Bronchial epithelial cell (primary cell): ENCODE data around the gene DOCK1. TPM values are rescaled to one million over a fixed set of nuclear protein-coding genes. Genes with fewer than 3 reads are reported as not detected.

Source experiments
- DNase-seq: peaks from one replicate; pipeline ENCODE4 v3.0.0-alpha.2; 2010; ENCODE audit warnings: low read depth
- FAIRE-seq: peaks from 2 replicates; lab custom pipeline; 2011; peaks lifted over from hg19 to GRCh38; lab: Jason Lieb, UNC
- H3K27me3 ChIP-seq: 2 replicates; pipeline ENCODE4 v1.5.1; 2011; ENCODE audit warnings: low read length; ENCODE audit not compliant: control insufficient read depth, insufficient read depth
- H3K36me3 ChIP-seq: 2 replicates; pipeline ENCODE4 v1.5.1; 2011; ENCODE audit warnings: low read length; ENCODE audit not compliant: control insufficient read depth, insufficient read depth
- H3K4me3 ChIP-seq: 2 replicates; pipeline ENCODE4 v1.5.1; 2011; ENCODE audit warnings: mild to moderate bottlenecking, low read depth, low read length, control low read depth
- CTCF ChIP-seq: IDR thresholded peaks from 2 replicates; pipeline ENCODE4 v1.5.1; 2011; ENCODE audit warnings: mild to moderate bottlenecking, moderate library complexity, low read length, control low read depth, inconsistent platforms; ENCODE audit not compliant: insufficient read depth, severe bottlenecking
- total RNA-seq: library from RNA; depleted of rRNA; stranded (reverse); fragments of >200 nt; gene quantifications from 2 replicates; pipeline ENCODE4 v1.2.1, GENCODE V29; 2014

The DOCK1 gene
- total RNA-seq, 1 donor from 2014 or later, result 173 TPM

GRCh38 chr10:127013691-127014473, 108.7 kb downstream of the DOCK1 start:
- H3K36me3 ChIP-seq, result peaks cover 12% of the 10 kb centered on the region

GRCh38 chr10:127014671-127015070, 109.4 kb downstream of the DOCK1 start:
- H3K4me3 ChIP-seq, result no peak overlapping the region
- DNase-seq, result no peak
- no peak for TF ChIP-seq CTCF
- peaks cover 12% of the 10 kb centered on the region for H3K36me3 ChIP-seq
- no peaks in the 10 kb centered on the region for H3K27me3 ChIP-seq
- FAIRE-seq, result no peak

More at GRCh38 chr10:127013691-127014473, 108.7 kb downstream of the DOCK1 start:
- no peaks in the 10 kb centered on the region for H3K27me3 ChIP-seq
- TF ChIP-seq CTCF, result no peak
- FAIRE-seq (no peak), DNase-seq (peak; percentile 31)
- H3K4me3 ChIP-seq, result no peak overlapping the region

GRCh38 chr10:127015373-127015772, 110.1 kb downstream of the DOCK1 start:
- no peak for DNase-seq

GRCh38 chr10:127016331-127016730, 111.1 kb downstream of the DOCK1 start:
- peaks cover 10% of the 10 kb centered on the region for H3K36me3 ChIP-seq
- no peak for TF ChIP-seq CTCF
- DNase-seq (no peak), FAIRE-seq (no peak)
- no peaks in the 10 kb centered on the region for H3K27me3 ChIP-seq
- no peak overlapping the region for H3K4me3 ChIP-seq

More at GRCh38 chr10:127015373-127015772, 110.1 kb downstream of the DOCK1 start:
- Histone ChIP-seq H3K36me3 (peaks cover 10% of the 10 kb centered on the region), H3K27me3 (no peaks in the 10 kb centered on the region), H3K4me3 (no peak overlapping the region)
- FAIRE-seq, result no peak
- TF ChIP-seq CTCF, result no peak

GRCh38 chr10:127017541-127018297, 112.5 kb downstream of the DOCK1 start:
- peaks cover 14% of the 10 kb centered on the region for H3K36me3 ChIP-seq
- H3K27me3 ChIP-seq, result no peaks in the 10 kb centered on the region
- no peak overlapping the region for H3K4me3 ChIP-seq
- DNase-seq, result no peak
- no peak for TF ChIP-seq CTCF
- FAIRE-seq, result peak; percentile 82
